Activated CD4-positive, alpha-beta T cell treated with anti-CD3 and anti-CD28 coated beads, Interleukin-2, amount 50 U/mL, for 48 hours (primary cell): Measurements from ENCODE around the gene MICAL3.
"Not testable (repeated sequence)": the region's sequence is repeated elsewhere in the genome, so short reads cannot be mapped to it uniquely, and the experiment has no call there.

Source experiments
- DNase-seq, 2 experiments: peaks; one replicate each; pipeline ENCODE4 v3.0.0-alpha.2; 2020

MICAL3 gene

DNA sequence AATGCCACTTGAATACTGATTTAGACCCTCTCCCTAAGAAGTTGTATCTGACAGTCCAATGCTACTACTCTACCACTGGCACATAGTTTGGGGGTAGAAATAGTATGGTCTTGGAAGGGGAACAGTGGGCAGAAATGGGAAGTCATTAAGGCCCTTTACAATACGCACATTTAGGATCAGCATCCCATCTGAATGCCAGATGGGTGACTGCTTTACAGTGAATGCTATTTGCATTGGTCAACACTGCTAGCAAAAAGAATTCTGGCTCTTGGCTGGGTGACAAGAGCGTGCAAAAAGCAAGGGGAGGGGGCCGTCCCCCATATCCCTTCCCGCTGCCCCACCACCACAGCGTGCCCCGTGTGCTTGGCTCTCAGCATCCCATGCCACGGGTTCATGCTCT is 145.4 kb downstream of the MICAL3 start:
- no peak for DNase-seq

DNA sequence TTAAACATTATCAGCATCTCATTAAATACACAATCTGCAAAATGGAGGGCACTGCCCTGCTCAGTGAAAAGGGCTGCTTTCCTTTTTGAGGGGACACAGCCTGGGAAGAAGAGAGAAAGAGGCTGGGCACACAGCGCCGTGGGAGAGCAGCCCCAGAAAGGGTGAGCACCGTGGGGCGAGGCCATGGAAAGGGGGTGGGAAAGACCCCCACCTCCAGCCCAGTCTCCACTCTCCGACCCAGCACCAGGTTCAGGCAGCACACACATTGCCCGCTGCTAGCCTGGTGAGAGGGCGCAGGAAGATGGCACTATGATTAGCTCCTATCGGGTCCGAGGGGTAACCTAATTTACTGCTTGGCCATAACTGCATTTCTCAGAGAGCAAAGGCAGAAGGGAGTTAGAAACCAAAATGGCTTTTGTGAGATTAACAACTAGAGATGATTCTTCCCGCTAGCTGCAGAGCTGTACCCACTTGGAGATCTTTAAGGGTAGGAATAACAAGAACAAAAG is 146.1 kb downstream of the MICAL3 start:
- no peak for DNase-seq

DNA sequence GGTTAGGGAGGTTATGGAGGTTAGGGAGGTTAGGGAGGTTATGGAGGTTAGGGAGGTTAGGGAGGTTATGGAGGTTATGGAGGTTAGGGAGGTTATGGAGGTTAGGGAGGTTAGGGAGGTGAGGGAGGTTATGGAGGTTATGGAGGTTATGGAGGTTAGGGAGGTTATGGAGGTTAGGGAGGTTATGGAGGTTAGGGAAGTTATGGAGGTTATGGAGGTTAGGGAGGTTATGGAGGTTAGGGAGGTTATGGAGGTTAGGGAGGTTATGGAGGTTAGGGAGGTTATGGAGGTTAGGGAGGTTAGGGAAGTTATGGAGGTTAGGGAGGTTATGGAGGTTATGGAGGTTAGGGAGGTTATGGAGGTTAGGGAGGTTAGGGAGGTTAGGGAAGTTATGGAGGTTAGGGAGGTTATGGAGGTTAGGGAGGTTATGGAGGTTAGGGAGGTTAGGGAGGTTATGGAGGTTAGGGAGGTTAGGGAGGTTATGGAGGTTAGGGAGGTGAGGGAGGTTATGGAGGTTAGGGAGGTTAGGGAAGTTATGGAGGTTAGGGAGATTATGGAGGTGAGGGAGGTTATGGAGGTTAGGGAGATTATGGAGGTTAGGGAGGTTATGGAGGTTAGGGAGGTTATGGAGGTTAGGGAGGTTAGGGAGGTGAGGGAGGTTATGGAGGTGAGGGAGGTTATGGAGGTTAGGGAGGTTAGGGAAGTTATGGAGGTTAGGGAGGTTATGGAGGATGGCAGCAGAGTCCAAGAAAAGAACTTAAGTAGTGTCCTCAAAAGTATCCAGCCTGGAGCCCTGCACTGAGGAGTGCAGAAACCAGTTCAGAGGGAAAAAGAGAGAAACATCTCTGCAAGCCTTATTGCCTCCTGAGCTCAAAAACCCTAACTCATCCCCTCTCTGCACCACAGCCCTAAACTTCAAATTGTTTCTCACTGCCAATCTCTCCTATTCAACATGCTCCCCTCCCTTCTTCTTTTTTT is 147.2 kb downstream of the MICAL3 start:
- not testable (repeated sequence) for DNase-seq

DNA sequence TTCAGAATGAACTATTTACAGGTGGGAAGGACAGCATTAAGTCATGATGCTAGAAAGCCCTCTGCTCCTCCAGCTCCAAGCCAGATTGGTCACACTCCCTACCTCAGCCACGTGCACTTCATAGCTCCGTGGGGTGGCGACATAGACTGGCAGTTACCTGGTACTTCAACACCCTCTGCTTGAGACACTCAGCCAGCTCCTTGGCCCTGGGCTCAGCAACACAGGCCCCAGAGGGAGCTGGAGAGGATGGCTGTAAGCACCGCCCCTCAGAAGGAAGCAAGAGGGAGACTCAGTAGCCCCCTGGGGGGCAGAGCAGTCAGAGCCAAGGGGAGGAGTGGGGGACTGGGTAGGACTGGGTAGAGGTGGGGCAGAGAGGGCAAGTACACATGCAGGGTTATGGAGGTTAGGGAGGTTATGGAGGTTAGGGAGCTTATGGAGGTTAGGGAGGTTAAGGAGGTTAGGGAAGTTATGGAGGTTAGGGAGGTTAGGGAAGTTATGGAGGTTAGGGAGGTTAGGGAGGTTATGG is 148.0 kb downstream of the MICAL3 start:
- no peak for DNase-seq

DNA sequence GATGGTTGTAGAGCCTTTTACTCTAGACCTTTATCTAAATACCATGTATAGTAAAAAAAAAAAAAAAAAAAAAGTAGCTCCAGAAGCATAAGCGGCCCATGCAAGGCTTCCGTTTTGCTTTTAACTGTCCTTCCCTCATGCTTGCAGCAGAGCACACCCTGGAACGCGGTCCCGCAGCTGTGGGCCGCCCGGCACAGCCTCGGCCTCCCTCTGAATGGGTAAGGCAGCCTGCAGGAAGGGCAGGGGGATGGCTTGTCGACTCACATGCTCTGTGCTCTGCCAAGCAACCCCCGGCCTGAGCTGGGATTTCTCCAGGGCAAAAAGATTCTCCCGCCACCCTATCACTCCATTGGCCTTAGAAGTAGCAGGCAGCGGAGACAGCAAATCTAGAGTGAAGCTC is 148.7 kb downstream of the MICAL3 start:
- no peak for DNase-seq

DNA sequence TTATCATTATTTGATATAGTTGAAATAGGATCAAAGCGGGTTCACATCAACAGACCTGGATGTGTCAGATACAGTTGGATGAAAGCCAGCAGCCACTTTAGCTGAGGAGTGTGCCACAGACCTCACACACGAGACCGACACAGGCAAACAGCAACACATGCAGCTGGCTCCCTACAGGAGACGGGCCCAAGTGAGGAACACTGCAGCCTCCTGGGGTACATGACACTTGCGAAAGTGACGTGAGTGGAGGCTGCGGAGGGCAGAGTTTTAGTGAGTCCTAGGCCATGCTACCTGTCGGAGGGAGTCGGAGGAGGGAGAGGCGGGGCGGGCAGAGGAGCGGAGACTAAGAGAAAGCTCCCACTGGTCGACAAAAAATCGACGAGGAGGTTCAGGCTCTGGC is 149.2 kb downstream of the MICAL3 start:
- no peak for DNase-seq

DNA sequence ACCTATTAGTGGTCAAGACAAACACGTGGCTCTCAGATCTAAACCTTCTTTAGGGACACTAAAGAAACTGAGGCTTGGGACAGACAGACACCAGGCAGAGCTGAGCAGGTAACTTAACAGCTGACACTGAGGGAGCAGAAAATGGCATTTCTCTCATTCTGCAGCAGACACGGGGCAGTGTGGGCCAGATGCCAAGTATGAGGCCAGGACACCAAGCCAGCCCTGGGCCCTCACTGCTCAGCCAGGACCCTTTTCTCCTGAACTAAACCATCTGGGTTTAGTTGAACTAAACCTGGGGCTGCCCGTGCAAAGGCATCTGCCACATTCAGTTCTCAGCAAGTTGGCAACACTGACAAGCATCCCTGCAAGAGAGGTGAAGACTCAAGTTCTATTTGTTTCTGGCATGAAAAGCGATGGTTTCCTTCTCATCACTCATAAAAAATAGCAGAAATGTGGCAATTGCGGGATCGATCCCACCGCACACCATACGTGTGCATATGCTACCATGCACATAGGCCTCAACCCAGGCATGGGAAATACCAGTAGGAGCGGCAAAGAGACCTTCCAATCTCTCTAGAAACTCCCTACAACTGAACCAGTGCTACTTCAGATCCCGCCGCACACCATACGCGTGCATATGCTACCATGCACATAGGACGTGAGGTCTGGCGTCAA is 150.0 kb downstream of the MICAL3 start:
- no peak for DNase-seq

DNA sequence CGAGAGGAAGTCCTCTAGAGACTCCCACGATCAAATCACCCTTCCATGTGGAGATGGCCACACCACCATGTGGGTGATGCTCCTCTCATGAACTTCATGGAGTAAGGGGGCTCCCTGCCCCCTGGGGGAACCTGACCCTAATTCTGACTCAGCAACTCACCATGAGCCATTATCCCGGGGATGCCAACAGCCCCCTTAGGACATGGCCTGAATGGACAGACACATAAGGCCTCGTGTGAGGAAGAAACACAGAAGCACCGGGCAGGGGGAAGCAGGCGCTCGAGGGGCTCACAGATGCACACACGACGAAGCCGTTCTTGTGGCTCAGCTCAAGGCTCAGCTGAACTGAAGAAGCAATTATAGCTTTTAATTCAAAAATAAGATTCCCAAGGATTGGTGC is 150.6 kb downstream of the MICAL3 start:
- DNase-seq: no peak

DNA sequence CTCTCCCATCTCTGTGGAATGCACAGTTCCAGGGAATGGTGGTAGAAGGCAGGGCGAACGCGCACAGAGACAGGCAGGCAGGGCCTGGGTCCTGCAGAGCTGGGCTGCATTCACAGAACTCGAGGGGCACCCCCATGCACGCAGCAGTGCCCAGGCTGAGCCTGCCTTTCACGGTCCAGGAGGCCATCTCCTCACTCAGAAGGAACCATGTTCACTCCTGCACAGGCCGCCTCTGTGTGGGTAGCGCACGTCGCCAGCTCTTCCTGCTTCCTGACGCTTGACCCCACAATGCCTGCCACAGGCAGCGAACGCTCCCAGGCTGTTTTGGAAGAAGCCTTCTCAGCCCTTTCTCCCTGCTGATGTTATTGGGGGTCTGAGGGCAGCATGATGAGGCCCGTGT is 151.2 kb downstream of the MICAL3 start:
- no peak for DNase-seq

DNA sequence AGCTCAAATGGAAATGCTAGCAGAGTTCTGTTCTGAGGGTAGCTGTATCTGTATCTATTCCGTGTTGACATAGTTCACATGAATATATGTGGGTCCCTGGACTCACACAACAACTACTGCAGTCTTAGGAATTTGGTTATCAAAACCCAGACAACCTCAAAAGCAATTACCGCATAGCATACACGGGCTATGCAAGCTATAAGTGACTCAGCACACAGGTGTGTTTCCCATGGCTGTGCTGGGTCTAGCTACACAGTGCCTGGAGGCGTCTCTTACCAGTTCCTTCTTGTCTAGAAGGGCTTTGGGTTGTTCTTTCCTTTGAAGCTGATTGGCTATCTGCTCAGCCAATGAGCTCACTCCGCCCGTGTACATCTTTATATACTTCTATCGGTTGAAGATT is 151.9 kb downstream of the MICAL3 start:
- DNase-seq: no peak

DNA sequence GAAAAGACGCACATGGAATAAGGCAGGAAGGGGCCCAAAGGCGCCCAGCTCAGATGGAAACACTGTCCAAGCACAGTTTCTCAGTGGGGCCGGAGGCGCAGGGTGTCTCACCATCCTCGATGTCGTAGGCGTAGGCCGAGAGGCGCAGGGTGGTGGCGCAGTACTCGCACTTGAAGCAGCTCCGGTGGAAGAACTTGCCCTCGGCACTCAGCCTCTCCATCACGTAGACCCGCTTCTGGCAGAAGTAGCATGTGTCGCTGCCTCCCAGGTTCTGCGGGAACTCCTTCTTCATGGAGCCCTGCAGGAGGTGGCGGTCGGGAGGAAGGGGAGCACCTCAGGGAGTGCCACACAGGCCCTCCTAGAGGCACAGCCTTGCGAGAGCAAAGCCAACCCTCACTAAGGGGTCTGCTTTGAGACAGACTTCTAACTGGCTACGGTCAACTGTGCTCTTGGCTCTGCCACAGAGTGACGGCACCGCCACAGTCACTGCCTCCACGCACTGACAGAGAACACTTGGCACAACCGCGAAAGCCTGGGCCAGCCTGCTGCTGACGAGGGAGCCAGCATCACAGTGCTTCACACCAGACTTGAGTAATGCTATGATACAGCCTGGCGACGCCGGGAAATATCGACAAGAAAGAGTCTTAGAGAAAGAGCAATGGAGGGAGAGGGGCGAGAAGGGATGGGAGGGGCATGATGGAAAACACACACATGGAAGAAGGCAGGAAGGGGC is 152.5 kb downstream of the MICAL3 start:
- no peak for DNase-seq

DNA sequence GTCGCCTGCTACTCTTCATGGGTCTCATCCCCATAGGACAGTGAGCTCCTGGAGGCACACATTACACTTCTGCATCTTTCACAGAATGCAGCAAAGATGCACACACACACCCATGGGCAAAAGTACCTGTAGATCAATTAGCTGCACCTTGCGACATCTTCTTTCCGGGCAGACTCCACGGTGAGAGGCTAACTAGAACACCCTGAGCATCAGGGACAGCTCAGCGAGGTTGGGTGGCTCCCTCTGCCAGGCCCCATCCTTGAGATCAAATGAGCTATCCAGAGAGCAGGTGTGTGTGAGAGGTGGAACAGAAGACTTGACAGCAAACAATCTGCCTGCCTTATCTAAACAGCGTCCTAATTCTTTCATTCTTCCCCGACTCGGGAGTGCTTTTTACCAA is 154.0 kb downstream of the MICAL3 start:
- no peak for DNase-seq

DNA sequence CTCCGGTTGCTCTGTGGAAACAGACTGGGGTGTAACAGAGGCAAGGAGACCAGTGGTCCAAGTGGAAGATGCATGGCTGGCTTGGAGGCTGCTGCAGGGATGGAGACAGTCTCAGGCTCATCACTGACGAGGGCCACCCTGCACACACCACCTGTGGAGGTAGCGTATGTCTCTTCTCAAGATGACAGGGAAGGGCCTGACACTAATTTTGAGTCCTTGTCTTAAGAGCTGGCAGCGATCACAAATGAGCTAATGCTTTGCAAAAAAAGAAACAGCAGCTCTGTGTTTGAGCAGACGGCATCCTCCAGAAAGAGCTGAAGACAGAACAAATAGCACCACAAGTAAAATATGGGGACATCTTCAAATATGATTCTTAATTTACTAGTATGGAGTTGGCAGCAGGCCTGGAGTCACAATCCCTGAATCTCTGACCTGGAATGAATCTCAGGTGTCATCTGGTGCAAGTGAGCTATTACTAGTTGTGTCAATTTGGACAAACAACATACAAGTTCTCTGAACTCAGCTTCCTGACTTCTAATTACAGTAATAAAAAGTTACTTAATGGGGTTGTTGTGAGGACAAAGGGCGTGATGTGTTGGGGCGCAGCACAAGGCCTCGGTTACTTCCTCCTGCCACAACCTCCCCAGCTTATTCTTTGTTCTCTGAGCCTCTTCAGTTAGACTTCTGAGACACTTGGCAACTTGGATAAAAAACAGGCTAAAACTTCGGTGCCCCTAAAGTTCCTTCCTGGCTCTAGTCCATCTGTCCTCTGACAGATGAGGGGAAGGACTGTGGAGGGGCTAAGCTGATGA is 154.9 kb downstream of the MICAL3 start:
- no peak for DNase-seq

DNA sequence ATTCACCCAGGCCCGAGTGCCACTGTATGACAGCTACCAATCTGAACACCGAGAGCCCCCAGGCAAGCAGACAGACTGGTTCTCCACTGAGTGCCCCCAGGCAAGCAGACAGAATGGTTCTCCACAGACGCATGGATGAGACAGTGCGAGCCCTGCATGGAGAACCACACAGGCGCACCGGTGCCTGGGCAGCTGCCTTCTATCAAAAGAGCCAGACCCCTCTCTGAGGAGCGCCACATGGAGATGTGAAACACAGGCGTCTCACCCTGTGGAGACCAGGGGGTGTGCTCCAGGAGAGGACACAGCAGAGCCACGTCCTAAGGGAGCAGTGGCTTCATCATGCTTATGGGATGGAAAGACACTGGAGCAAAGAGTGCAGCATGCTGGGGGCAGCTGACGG is 155.6 kb downstream of the MICAL3 start:
- no peak for DNase-seq

DNA sequence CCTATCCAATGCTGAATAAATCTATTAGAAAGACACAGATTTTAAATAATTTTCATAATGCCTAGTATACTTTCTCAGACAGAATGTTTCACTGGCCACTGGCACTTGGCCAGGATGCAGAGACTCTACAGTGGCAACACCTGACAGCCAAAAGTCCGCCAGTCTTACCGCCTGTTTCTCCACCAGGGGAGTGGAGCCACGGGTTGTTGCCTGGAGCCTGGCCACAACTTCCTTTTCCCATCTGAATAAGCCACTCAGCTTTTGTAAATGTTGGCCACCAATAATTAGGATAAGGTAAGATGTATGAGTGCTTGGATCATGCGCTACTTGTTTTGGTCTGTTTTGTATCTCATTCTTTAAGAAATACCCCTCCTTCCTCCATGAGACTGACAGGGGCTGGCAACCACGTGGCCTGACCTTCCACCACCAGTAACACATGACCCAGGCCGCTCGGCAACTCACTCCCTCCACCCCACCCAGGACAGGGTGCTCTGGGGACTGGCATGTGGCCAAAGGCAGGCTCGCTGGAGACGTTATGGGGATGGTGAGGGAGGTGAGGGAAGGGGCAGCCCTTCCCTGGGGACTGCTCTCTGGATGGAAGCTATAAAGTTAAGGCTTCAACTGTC is 157.1 kb downstream of the MICAL3 start:
- no peak for DNase-seq

DNA sequence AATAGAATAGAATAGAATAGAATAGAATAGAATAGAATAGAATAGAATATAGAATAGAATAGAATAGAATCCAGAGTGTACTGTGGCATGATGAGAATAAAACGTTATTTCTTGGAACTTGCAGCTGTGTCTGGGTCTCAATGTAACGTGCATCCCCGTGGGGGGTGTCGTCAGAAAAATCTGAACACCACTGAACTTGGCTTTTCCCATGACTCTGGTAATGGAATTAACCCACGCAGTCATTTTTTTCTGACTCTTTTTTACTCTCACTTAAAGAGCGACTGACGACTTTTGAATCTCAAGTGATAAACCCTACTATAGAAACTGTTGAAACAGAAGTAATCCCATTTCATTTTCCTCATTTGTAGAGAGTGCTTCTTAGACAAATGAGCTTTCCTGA is 157.7 kb downstream of the MICAL3 start:
- DNase-seq: no peak

DNA sequence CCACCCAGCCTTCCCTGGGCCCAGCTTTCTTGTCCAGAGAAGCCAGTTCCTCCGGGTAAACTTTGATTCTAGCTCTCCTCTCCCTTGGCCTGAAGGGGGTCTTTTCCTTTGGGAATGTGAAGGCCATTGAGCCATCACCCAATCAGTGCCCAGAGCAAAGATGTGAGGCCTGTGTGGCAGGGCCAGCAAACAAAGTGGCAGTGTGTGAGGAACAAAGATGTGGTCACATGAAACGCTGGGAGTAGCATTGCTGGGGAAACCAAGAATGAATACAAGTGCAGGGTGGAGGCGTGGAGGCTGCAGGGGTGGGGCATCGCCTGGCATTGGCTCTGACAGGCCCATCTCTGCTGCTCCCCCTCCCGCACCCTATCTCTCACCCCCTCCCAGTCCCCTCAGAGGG is 158.2 kb downstream of the MICAL3 start:
- no peak for DNase-seq

DNA sequence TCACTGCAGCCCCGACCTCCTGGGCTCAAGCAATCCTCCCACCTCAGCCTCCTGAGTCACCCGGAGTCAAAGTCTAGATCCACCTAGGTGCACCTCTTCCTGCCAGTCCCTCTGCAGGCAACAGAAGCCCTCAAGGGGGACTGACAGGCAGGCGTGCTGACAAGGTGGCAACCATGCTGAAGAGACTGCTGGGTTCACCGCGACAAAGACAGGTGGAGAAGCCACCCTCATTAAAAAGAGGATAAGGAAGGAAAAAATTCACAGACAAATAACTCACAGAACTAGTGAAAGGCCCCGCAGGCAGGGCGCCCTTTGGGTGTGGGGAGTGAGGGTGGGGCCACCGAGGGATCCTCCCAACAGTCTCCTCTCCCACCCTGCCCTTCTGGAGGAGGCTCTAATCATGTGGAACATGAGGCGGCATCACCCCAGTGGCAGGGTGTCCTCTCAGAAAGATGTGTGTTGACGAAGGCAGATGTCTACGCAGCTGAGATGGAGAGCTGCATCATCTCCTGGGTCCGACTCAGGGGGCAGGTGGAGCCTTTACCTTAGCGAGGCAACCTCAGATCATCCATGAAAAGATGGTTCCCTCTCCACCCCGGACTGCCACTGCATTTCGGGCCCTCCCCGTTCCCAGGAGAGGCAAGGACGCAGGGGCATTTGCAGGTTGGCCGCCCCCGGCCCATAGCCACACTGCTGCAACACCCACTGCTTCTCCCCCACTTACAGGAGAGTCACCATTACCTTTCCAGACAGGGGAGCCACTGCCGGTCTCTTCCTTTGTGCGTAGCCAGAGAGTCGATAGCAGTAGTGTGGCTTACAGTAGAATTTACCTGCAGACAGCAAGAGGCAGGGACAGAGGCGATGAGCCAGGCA is 158.9 kb downstream of the MICAL3 start:
- DNase-seq: no peak

DNA sequence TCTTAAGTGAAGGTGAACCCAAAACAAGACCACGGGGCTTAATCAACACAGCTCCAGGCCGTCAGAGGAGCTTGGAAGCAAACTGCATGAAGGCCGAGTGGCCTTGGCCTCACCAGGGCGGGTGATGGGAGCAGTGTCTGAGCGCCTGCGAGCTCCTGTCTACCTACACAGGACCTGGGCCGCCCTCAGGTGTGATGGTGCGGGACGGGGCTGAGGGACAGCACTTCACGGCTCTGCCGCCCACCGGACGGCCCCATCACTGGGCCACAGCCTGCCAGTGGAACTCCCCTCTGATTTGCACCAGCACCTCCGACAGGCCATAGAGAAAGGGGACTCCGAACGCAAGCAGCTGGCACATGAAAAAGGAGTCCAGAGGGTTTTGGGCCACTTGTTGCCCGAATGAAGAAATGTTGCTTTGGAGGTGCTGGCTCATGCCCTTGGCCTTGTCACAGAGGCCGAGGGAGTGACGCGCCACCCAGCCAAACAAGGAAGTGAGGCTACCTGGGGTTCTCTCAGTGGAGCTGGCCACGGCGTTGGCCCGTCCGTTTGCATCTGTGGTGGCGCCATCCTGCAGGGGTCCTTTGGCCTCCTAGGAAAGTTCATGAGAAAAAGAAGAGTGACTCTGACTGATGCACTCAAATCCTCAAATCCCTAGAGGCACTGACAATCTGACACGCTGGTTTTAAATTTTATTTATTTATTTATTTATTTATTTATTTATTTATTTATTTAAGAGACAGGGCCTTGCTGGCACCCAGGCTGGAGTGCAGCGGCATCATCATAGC is 159.8 kb downstream of the MICAL3 start:
- no peak for DNase-seq

DNA sequence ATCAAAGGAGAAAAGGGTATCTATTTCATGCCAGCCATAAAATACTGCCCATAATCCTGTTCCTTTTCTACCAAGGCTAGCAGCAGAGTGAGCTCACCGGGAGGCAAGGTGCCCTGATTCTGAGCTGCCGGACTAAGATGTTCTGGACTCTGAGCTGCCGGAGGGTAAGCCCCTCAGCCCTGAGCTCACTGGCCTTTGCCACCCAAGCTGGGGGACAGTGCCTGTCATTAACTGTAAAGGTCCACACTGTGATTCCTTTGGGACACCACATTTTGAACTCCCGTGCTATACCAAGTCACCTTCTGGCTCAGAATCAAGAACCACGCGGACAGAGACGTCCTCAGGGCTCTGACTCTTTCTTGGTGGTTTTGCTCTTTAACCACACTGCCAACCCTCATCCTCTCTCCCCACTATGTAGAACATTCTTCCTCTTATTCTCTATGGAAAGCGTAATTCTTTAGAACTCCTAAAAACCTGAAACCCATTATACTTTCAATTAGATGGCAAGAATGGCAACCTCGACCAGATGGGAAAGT is 161.6 kb downstream of the MICAL3 start:
- DNase-seq: no peak
